Progenitor cell of endocrine pancreas (in vitro differentiated cells): ENCODE data around the gene C13orf46. TPM values are rescaled to one million over a fixed set of nuclear protein-coding genes. Genes with fewer than 3 reads are reported as not detected.

Experiments used
- DNase-seq: peaks from one replicate; pipeline ENCODE4 v3.0.0; 2021; ENCODE audit warnings: low spot score; ENCODE audit not compliant: unreplicated experiment
- H3K27ac Mint-ChIP-seq: 2 replicates; pipeline ENCODE4 v1.8.0; 2021; ENCODE audit warnings: mild to moderate bottlenecking, moderate library complexity, mixed read lengths
- H3K27me3 Mint-ChIP-seq: 2 replicates; pipeline ENCODE4 v1.8.0; 2021; ENCODE audit warnings: mixed read lengths
- H3K36me3 Mint-ChIP-seq: 2 replicates; pipeline ENCODE4 v1.8.0; 2022; ENCODE audit warnings: mixed read lengths; ENCODE audit not compliant: insufficient read depth
- H3K4me1 Mint-ChIP-seq: 2 replicates; pipeline ENCODE4 v1.8.0; 2021; ENCODE audit warnings: low read depth, mixed read lengths
- H3K4me3 Mint-ChIP-seq: 2 replicates; pipeline ENCODE4 v1.8.0; 2021; ENCODE audit warnings: low read depth, mild to moderate bottlenecking, moderate library complexity, mixed read lengths
- H3K9me3 Mint-ChIP-seq: 2 replicates; pipeline ENCODE4 v1.8.0; 2021; ENCODE audit warnings: low read depth, mixed read lengths
- total RNA-seq: library from RNA; stranded (reverse); gene quantifications from 2 replicates; pipeline ENCODE4 v1.2.1, GENCODE V29; 2021
- TF ChIP-seq, protein P1 (sequence below): fragments of 200-600 bp; sonication (generic); IDR thresholded peaks from one replicate; pipeline ENCODE4 v1.5.0; 2021; ENCODE audit warnings: antibody characterized with exemption, mild to moderate bottlenecking; ENCODE audit not compliant: unreplicated experiment

The C13orf46 gene
- total RNA-seq, 1 donor from 2014 or later, result 0.17 TPM

DNA sequence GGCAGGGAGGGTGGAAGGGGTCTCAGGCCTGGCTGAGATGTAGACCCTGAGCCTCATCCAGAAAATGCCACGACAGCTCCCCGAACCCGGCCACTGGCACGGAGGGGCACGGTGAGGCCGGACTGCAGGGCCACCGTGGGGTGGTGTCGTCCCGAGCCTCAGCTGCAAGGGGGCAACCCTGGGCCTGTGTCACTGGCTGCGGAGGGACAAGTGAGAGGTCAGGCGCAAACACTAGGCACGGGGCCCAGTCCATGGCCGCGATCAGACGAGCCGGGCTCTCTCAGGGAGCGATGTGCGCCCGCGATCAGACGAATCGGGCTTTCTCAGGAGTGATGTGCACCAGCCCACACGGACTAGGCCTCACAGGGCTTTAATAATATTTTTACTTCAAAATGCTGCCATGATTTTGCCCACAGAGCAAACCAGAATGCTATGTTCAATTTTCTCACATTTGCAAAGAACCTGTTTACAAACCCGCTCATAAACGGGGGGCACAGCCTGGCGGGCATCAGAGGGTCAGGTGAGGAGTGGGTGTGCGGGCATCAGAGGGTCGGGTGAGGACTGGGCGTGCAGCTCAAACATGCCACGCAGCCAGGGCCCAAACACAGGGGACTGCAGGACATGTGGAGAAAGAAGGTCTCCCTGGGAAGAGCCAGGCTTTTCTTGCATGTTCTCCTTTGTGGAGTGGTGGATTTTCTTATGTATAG is 42.6 kb upstream of the C13orf46 start:
- H3K4me1 Mint-ChIP-seq, result no peaks in the 10 kb centered on the region
- H3K9me3 Mint-ChIP-seq, result no peaks in the 10 kb centered on the region
- no peak for DNase-seq
- H3K4me3 Mint-ChIP-seq, result no peak overlapping the region
- TF ChIP-seq, protein P1, sequence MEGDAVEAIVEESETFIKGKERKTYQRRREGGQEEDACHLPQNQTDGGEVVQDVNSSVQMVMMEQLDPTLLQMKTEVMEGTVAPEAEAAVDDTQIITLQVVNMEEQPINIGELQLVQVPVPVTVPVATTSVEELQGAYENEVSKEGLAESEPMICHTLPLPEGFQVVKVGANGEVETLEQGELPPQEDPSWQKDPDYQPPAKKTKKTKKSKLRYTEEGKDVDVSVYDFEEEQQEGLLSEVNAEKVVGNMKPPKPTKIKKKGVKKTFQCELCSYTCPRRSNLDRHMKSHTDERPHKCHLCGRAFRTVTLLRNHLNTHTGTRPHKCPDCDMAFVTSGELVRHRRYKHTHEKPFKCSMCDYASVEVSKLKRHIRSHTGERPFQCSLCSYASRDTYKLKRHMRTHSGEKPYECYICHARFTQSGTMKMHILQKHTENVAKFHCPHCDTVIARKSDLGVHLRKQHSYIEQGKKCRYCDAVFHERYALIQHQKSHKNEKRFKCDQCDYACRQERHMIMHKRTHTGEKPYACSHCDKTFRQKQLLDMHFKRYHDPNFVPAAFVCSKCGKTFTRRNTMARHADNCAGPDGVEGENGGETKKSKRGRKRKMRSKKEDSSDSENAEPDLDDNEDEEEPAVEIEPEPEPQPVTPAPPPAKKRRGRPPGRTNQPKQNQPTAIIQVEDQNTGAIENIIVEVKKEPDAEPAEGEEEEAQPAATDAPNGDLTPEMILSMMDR, result no peak
- no peak overlapping the region for H3K27ac Mint-ChIP-seq
- no peaks in the 10 kb centered on the region for H3K36me3 Mint-ChIP-seq
- H3K27me3 Mint-ChIP-seq, result no peaks in the 10 kb centered on the region

DNA sequence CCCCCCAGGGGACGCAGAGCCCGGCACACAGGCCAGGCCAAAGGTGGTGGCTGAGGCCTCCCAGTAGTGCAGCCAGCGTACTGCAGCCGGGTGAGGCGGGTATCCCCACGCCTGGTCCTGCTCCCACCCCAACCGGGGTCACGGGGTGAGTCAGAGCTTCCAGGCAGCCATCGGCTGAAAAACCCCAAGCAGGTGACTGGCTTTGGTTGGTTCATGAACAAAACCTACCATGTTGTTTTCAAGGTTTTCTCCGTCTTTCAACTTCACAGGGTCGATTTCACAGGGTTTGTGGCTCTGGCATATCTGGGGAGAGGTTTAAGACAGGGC is 42.1 kb upstream of the C13orf46 start:
- H3K27me3 Mint-ChIP-seq, result no peaks in the 10 kb centered on the region
- no peak overlapping the region for H3K4me3 Mint-ChIP-seq
- no peak for DNase-seq
- H3K27ac Mint-ChIP-seq, result no peak overlapping the region
- H3K9me3 Mint-ChIP-seq, result peaks cover 2% of the 10 kb centered on the region
- H3K4me1 Mint-ChIP-seq, result no peaks in the 10 kb centered on the region
- TF ChIP-seq, protein P1, result no peak
- peaks cover 2% of the 10 kb centered on the region for H3K36me3 Mint-ChIP-seq

DNA sequence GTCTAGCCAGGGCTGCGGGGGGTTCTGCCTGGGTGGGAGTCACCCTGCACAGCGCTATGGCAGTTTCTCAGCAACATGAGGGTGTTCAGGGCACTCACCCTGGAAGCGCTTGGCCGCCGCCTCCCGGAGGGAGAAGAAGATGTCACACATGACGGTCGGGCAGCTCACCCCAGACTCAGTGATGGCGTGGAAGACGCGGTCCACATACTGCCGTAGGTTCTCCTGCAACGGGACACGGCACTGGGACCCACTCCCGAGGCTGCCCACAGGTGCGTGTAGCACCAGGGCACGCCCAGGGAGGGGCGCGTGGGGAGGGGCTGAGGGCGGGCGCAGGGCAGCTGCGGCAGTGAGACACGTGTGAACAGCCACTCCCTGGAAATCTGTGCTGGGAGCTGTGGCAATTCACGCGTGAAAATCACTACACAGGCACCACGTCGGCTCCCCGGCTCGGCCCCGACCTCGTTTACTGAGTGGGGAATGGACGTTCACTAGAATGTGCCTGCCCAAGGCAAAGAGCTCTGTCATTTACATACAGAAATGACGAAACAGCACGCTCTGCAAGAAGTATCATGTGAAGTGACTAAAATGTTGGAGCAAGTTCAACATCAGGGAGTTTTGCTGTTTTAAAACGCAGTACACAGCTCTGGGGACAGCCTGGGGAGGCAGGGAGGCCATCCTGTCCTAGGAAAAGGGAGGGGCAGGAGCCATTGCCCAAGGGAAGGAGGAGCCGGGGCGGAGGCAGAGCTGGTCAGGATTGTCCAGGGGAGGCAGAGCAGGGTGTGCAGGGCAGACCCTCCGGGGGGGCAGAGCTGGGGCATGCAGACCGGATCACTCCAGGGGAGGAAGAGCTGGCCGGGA is 41.5 kb upstream of the C13orf46 start:
- DNase-seq, result no peak
- H3K27me3 Mint-ChIP-seq, result no peaks in the 10 kb centered on the region
- TF ChIP-seq, protein P1, result no peak
- no peak overlapping the region for H3K27ac Mint-ChIP-seq
- no peak overlapping the region for H3K4me3 Mint-ChIP-seq
- H3K9me3 Mint-ChIP-seq, result peaks cover 3% of the 10 kb centered on the region
- no peaks in the 10 kb centered on the region for H3K4me1 Mint-ChIP-seq
- H3K36me3 Mint-ChIP-seq, result peaks cover 4% of the 10 kb centered on the region

DNA sequence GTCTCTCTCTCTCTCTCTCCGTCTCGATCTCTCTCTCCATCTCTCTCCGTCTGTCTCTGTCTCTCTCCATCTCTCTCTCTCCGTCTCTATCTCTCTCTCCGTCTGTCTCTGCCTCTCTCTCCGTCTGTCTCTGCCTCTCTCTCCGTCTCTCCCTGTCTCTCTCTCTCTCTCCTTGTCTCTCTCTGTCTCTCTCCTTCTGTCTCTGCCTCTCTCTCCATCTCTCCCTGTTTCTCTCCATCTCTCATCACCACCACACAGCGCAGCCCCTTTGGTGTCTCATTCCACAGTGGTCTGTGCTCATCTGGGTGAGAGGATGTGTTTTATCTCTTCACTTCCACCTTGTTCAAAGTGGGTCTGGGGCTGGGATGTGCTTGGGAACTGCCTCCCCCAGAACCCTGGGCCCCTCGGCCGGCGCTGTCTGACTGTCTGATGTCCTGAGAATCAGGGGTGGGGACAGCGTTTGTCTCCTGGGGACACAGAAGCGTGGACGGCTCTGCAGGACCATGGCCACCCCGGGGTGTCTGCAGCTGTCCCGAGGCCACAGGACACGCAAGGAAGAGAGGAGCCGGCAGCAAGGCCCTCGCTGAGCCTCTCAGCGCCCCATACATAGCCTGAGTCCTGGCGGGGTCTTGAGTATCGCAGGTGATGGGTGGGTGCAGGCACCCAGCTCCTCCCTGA is 40.2 kb upstream of the C13orf46 start:
- Mint-ChIP-seq H3K4me1 (no peaks in the 10 kb centered on the region), H3K27ac (no peak overlapping the region), H3K36me3 (peaks cover 9% of the 10 kb centered on the region), H3K27me3 (no peaks in the 10 kb centered on the region), H3K9me3 (peaks cover 3% of the 10 kb centered on the region), H3K4me3 (no peak overlapping the region)
- TF ChIP-seq, protein P1, result no peak
- DNase-seq, result no peak

DNA sequence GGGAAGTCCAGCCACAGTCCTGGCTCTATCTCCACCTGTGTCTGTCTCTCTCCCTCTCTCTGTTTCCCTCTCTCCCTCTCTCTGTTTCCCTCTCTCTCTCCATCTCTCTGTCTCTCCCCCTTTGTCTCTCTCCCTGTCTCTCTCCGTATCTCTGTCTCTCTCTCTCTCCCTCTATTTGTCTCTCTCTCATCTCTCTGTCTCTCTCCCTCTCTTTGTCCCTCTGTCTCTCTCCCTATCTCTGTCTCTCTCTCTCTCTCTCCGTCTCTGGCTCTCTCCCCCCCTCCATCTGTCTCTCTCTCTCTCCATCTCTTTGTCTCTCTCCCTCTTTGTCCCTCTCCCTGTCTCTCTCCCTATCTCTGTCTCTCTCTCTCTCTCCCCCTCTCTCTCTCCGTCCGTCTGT is 39.5 kb upstream of the C13orf46 start:
- Mint-ChIP-seq H3K36me3 (peaks cover 10% of the 10 kb centered on the region), H3K9me3 (peaks cover 3% of the 10 kb centered on the region), H3K27me3 (no peaks in the 10 kb centered on the region), H3K4me1 (no peaks in the 10 kb centered on the region), H3K4me3 (no peak overlapping the region), H3K27ac (no peak overlapping the region)
- TF ChIP-seq, protein P1, result no peak
- no peak for DNase-seq
